KBM-7 (cell line): ENCODE data around the gene MITF.
A peak's percentile ranks its signal among the peaks of the same experiment; 100 is the strongest.
"Not testable (repeated sequence)": the region's sequence is repeated elsewhere in the genome, so short reads cannot be mapped to it uniquely, and the experiment has no call there.

Experiments
- DNase-seq: peaks from one replicate; pipeline ENCODE4 v3.0.0-alpha.2; 2015
- in situ Hi-C: fragments of 300-500 bp; cut with MboI; formaldehyde crosslinking; loops from 2 replicates; pipeline ENCODE4 v1.14.3; 2020; ENCODE audit warnings: low sequenced_read_pairs, low pct_unique_long_range_greater_than_20kb, mixed read lengths

The MITF gene

DNA sequence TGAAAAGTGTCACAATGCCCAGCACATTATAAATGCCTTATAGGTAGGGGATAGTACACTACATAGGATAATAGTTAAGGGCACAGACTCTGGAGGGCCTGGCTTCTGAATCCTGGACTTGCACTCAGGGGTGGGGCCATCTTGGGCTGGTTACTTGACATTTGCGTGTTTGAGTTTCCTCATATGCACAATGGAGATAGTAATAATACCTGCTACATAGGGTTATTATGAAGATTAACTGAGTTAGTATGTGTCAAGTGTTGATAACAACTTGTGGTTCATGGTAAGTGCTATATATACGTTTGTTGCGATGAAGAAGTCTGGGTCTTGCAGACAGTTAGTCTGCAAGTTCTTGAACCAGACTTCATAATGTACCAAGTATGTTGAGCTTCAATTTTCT, 37.0 kb downstream of the MITF start:
- no peak for DNase-seq
- in situ Hi-C loops, result no loop called here

DNA sequence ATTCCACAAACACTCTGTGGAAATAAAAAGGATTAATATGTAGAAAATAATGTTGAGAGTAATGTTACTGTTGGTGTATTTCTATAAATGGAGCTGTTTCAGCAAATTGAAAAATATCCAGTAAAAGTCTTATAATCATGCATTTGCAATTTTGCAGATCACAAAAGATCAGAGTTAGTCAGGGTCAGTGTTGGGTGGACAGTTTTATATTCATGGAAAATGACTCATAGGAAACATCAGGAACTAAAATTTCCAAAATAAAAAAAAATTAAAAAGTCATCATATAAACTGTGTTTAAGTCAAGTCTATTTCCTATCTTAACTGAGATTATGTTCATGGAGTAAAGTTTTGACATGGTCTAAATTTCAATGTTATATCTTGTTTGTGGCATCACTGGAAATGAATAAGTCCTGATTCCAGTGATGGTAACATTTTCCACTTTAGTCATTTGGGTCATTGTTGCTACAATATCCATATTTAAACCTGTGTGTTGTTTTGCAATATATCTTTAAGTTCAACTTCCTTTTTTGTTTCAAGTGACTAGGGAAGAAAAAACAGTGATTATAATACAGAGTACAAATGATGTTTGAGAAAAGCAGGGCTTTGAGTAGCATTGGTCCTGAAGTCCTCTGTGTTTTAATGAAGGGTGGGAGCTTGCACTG, 37.8 kb downstream of the MITF start:
- in situ Hi-C loops, result no loop called here
- DNase-seq, result no peak

- DNase-seq, result no peak
- in situ Hi-C loops, result no loop called here
Observed at GRCh38 chr3:69777582-69777967, 38.3 kb downstream of the MITF start.

- in situ Hi-C loops, result no loop called here
Observed at GRCh38 chr3:69781593-69781992, 42.3 kb downstream of the MITF start.

DNA sequence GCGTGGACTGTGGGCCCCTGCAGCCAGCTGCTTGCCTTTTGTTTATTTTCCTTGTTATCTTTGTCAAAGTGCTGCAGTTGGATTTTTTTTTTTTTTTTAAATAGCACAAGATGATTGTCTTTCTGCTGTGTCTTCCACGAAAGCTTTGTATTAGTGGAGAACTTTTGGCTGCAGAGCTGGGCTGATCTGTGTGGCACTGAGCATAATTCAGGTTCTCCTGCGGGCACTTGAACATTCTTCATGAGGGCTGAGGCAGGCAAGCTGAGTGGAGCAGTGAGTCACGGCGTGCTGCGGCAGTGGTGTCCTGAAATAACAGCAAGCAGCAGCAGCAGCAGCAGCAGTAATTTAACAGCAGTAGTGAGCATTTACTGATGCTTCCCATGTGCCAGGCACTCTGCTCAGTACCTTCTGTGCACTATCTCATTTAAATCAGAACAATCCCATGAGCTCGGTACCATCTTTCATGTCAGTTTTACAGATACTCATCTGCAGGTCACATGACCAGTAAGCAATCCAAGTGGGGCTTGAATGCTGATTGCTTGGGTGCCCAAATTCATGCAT, 45.8 kb downstream of the MITF start:
- in situ Hi-C loops, result no loop called here
- DNase-seq, result no peak

More at GRCh38 chr3:69781593-69781992, 42.3 kb downstream of the MITF start:
- no peak for DNase-seq

GRCh38 chr3:69785769-69786320, 46.6 kb downstream of the MITF start:
- in situ Hi-C loops, result no loop called here
- DNase-seq, result no peak

GRCh38 chr3:69786854-69787253, 47.6 kb downstream of the MITF start:
- no peak for DNase-seq
- in situ Hi-C loops, result no loop called here

DNA sequence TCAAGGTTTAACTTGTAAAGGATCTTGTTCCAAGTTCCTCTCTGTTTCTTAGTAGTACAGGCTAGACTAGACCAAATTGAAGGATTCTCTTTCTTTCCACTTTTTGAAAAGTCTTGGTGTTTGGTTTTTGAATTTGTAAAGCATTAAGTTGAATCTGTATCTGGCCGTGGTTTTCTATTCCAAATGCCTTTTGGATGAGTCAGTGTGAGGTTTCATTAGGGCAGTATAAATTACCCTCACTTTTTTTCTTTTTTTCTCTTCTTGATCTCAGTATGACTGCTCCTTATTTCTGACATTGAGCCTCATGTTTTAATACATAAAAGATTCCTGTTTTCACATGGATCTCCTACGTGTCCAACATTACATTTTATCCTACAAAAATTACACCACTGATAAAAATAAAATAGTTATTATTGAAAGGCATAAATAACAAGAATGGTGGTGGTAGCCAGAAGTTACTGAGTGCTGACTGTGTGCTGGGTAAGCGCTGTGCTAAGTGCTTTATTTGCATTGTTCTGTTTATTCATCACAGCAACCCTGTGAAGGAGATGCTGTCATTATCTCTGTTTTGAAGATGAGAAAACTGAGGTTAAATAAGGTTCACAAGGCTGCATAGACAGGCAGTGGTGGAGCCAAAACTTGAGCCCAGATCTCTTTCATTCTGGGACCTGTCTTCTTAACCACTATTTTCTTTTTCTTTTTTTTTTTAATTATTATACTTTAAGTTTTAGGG, 48.3 kb downstream of the MITF start:
- no peak for DNase-seq
- in situ Hi-C loops, result no loop called here

DNA sequence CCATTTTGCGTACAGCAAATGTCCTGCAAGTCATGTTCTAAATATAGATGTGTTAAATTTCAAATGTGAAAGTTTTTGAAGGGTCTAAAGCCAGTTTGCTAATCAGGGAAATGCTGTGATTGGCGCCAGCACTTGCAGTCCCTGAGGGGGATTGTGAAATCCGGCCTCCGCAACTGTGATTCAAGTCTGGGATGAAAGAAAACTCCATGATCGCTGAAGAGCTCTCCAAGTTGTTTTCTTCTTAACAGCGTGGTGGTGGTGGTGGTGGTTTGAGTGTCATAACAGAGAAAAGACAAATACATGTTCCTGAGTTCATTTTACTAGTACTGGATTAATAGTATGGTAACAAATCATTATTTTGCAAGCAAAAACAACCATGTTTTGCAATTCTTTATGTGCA, 51.8 kb downstream of the MITF start:
- no peak for DNase-seq
- in situ Hi-C loops, result no loop called here

- peak; percentile 35 for DNase-seq
- in situ Hi-C loops, result no loop called here
Observed at GRCh38 chr3:69791919-69792399, 52.7 kb downstream of the MITF start.

DNA sequence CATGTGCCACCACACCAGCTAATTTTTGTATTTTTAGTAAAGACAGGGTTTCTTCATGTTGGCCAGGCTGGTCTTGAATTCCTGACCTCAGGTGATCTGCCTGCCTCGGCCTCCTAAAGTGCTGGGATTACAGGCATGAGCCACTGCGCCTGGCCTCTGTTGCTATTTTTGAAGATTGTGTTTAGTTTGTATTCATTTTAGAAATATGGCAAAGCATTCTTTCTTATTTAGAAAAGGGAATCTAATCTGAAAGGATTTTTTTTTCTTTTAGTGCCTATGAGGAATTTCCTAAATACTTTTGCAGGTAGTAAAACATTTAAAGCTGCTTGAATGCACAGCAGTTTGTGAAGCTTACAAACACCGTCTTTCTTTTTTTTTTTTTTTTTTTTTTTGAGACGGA, 56.9 kb downstream of the MITF start:
- DNase-seq, in situ Hi-C loops: not testable (repeated sequence)

DNA sequence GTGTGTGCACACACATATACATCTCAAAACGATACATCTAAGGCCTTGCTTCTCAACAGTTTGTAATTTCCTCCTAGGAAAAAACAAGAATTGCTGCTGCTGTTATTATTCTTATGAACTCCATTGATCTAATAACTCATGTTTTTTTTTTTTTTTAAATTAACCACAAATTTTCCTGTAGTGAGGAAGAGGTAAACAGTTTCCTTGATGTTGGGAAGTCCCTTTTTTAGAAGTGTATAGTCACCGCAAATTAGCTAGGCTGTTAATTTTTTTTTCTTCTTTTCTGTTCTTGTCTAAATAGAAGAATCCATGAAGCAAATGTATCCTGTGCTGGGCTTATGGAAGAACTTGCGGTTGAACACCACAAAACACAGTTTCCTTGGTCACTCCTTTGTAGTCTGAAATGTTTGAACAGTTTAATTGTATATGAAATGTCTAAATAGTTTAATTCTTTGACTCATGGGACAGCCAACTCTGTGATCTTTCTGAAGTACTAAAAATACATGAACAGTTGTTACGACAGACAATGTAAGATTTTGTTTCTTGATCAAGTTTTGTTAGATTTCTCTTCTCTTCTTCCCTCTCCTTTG, 64.5 kb downstream of the MITF start:
- in situ Hi-C loops, result no loop called here

GRCh38 chr3:69805491-69805890, 66.2 kb downstream of the MITF start:
- in situ Hi-C loops, result no loop called here
- no peak for DNase-seq

More for the DNA sequence above, 64.5 kb downstream of the MITF start:
- DNase-seq, result no peak

- no peak for DNase-seq
- in situ Hi-C loops, result no loop called here
Observed at GRCh38 chr3:69806735-69807438, 67.6 kb downstream of the MITF start.

DNA sequence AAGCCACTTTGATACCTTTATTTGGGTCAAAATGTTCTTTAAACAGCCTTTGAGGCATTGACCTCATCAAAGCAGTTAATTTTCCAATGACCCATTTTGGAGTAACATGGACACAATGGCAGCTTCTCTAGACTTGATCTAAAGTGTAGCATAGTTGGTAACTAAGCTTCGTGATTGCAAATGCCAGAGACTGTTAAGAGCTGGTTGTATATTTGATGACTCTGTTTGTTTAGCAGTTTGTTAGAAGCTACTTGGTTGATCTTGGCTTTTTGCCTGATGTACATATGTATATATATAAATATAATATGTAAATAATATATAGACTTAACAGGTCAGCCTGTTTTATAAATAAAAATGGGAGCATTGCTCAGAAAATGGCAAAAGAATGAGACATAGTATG, 68.4 kb downstream of the MITF start:
- in situ Hi-C loops, result no loop called here

GRCh38 chr3:69809076-69809835, 70.0 kb downstream of the MITF start:
- DNase-seq, result no peak

More for the DNA sequence above, 68.4 kb downstream of the MITF start:
- DNase-seq, result no peak

DNA sequence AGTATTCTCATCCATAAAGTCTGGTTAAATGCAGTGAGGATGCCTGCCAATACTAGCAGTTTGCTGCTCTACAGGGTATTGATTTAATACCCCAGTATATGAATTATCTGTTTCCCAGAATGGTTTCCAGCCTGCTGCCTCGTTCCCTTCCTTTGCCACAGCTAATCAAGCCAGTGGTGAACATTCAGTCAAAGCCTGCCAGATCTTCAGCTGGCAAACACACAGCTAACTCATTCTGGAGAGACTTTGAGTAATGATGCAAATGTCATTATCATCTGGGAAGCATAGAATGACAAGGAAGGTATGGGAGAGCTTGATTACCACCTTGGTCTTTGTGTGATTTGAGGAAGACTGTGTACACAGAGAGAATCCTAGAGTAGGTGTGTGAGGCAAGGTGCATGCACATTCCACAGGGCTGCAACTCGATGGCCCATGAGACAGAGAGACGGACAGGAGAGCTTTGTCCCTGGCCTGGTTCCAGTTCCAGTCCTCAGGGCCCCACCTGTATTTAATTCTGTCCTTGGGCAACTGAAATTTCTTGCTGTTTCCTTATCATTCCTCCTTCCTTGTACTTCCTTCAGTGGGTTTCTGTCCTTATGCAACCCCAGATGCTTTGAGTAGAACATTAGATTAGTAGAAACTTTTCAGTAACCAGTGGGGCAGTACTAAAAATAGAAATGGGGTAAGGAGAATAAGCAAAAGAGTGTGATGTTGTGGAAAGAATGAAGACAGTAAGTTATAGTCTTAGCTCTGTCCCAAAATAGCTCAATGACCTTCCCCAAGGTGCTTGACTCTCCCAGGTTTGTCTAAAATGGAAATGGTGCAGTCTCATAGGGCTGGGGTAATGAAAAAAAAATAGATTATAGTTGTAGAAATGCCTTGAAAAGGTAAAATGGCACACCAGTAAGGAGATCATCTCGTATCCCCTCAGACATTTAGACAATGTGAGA, 72.5 kb downstream of the MITF start:
- in situ Hi-C loops, result no loop called here

More at GRCh38 chr3:69809076-69809835, 70.0 kb downstream of the MITF start:
- in situ Hi-C loops, result no loop called here

More for the DNA sequence above, 72.5 kb downstream of the MITF start:
- DNase-seq, result no peak
